ENCODE results near the gene SOAT2.
A peak's percentile ranks its signal among the peaks of the same experiment; 100 is the strongest.

DNA sequence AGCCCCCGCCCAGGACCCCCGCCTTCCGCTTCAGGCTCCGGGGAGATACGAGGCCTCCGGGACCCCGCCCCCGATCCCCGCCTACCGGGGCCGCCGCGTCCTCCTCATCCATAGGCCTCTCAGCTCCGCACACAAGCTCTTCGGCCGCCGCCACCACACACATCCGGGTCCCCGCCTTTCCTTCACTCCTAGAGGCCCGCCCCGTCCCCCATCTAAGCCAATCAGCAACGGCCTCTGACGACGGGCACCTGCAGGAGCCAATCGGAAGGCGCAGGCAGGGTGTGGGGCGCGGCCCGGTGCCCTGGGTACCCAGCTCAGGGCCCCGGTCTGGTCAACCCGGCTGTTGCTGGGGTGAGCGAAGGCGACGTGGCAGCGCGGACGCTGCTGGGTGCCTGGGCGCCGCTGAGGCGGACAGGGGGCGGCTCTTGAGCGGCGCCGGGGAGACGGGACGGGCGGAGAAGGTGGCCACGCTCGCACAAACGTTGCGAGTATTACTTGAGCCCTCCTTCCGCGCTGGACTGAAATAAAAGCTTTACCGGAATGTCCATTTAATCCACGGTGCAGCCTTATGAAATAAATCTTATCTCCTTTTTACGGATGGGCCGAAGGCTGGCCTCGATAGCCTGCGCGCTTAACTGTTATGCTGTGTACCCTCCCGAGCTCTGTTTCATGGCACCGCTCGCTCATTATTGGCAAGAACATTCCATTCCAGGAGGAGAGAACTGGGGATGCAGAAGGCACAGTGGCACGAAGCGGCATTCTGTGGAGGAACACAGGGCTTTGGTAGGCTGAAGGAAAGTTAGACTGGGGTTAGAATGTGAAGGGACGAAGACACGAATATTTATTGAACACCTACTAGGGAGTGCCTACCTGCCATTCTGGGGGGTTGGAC is 23.8 kb upstream of the SOAT2 start, which contains the start of gene SPRYD3:
- TF ChIP-seq, protein P1, sequence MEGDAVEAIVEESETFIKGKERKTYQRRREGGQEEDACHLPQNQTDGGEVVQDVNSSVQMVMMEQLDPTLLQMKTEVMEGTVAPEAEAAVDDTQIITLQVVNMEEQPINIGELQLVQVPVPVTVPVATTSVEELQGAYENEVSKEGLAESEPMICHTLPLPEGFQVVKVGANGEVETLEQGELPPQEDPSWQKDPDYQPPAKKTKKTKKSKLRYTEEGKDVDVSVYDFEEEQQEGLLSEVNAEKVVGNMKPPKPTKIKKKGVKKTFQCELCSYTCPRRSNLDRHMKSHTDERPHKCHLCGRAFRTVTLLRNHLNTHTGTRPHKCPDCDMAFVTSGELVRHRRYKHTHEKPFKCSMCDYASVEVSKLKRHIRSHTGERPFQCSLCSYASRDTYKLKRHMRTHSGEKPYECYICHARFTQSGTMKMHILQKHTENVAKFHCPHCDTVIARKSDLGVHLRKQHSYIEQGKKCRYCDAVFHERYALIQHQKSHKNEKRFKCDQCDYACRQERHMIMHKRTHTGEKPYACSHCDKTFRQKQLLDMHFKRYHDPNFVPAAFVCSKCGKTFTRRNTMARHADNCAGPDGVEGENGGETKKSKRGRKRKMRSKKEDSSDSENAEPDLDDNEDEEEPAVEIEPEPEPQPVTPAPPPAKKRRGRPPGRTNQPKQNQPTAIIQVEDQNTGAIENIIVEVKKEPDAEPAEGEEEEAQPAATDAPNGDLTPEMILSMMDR (IDR thresholded peaks at IDR 0.05) = peak in 1 of 5 experiments; percentile 29
- TF ChIP-seq POLR2A (IDR thresholded peaks at IDR 0.05) = peak; percentile 85 to 88
- peak; percentile 9 to 96 for TF ChIP-seq EP300 (IDR thresholded peaks at IDR 0.05)
